Mesothelial cell of epicardium (in vitro differentiated cells): ENCODE results near the gene PROX2. TPM values are rescaled to one million over a fixed set of nuclear protein-coding genes. Genes with fewer than 3 reads are reported as not detected.

Source experiments
- DNase-seq, 2 experiments: peaks; one replicate each; pipeline ENCODE4 v3.0.0; 2021; ENCODE audit warnings: low spot score in 2 of 2; ENCODE audit not compliant: unreplicated experiment in 2 of 2
- H3K27ac Mint-ChIP-seq: 2 replicates; pipeline ENCODE4 v1.8.0; 2021; ENCODE audit warnings: mixed read lengths
- H3K27me3 Mint-ChIP-seq: 2 replicates; pipeline ENCODE4 v1.8.0; 2021; ENCODE audit warnings: low read depth, mixed read lengths
- H3K36me3 Mint-ChIP-seq: 2 replicates; pipeline ENCODE4 v1.8.0; 2021; ENCODE audit warnings: mixed read lengths
- H3K4me1 Mint-ChIP-seq: 2 replicates; pipeline ENCODE4 v1.8.0; 2021; ENCODE audit warnings: mixed read lengths
- H3K4me3 Mint-ChIP-seq: 2 replicates; pipeline ENCODE4 v1.8.0; 2021; ENCODE audit warnings: mild to moderate bottlenecking, moderate library complexity, mixed read lengths
- H3K9me3 Mint-ChIP-seq: 2 replicates; pipeline ENCODE4 v1.8.0; 2021; ENCODE audit warnings: mixed read lengths
- total RNA-seq: library from RNA; stranded (reverse); gene quantifications from 3 replicates; pipeline ENCODE4 v1.2.1, GENCODE V29; 2021
- TF ChIP-seq, protein P1 (sequence below): fragments of 200-600 bp; sonication (generic); IDR thresholded peaks from one replicate; pipeline ENCODE4 v1.5.0; 2021; ENCODE audit warnings: antibody characterized with exemption; ENCODE audit not compliant: unreplicated experiment

Gene PROX2
- total RNA-seq, 1 donor from 2014 or later = not detected

DNA sequence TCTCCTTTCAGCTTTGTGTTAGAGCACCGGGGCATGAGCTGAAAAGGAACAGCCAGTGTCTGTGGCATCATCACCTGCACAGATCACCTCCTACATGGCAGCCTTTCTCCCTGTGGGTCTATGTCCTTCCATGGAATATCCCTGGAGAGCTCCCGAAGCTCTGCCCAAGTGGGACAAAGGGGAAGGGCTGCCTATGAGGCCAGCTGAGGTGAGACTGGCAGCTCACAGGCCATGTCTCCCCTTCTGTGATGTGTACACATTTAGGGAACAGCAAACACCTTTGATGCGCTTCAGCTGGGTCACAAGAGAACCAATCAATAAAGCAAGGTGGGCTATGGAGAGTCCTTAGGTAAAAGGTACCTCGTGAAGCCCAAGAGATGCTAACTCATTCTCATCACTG lies 4.1 kb downstream of the PROX2 start:
- Mint-ChIP-seq H3K36me3 (no peaks in the 10 kb centered on the region), H3K4me1 (no peaks in the 10 kb centered on the region), H3K9me3 (no peaks in the 10 kb centered on the region), H3K27me3 (peaks cover 25% of the 10 kb centered on the region), H3K27ac (no peak overlapping the region), H3K4me3 (no peak overlapping the region)
- DNase-seq = no peak
- TF ChIP-seq, protein P1, sequence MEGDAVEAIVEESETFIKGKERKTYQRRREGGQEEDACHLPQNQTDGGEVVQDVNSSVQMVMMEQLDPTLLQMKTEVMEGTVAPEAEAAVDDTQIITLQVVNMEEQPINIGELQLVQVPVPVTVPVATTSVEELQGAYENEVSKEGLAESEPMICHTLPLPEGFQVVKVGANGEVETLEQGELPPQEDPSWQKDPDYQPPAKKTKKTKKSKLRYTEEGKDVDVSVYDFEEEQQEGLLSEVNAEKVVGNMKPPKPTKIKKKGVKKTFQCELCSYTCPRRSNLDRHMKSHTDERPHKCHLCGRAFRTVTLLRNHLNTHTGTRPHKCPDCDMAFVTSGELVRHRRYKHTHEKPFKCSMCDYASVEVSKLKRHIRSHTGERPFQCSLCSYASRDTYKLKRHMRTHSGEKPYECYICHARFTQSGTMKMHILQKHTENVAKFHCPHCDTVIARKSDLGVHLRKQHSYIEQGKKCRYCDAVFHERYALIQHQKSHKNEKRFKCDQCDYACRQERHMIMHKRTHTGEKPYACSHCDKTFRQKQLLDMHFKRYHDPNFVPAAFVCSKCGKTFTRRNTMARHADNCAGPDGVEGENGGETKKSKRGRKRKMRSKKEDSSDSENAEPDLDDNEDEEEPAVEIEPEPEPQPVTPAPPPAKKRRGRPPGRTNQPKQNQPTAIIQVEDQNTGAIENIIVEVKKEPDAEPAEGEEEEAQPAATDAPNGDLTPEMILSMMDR = no peak

DNA sequence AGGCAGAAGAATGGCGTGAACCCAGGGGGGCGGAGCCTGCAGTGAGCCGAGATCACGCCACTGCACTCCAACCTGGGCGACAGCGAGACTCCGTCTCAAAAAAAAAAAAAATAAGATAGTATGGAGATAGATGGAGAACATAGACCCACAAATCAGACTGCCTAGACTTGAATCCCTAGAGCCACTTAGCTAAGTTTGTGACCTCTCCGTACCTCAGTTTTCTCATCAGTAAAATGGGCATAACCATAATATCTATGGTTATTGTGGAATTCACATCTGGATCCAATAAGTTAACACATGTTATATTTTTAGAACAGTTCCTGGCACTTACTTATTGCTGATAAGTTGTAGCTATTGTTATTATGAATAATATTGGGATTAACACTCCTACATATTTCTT lies 7.2 kb downstream of the PROX2 start:
- no peak for DNase-seq
- Mint-ChIP-seq H3K27ac (no peak overlapping the region), H3K9me3 (no peaks in the 10 kb centered on the region), H3K4me1 (peaks cover 2% of the 10 kb centered on the region), H3K4me3 (no peak overlapping the region), H3K36me3 (no peaks in the 10 kb centered on the region), H3K27me3 (peaks cover 21% of the 10 kb centered on the region)
- TF ChIP-seq, protein P1 = no peak

DNA sequence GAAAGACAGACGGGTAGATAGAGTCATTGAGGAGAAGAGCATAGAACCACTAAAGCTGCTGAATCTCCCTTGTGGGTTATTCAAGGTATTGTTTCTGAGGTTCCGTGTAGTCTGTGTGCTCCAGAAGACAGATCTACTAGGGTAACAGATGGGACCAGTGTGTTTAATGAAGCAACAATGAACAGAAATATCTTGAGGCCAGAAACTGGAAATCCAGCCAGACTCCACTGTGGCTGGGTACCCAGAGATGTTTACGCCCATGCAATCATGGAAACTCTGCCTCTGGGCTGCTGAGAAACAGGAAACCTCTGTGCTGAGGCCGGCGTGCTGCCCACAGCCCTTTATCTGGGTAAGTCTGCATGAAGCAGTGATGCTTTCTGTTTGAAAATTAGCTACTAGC lies 8.3 kb downstream of the PROX2 start:
- DNase-seq = peak in 1 of 2 experiments; percentile 13
- no peaks in the 10 kb centered on the region for H3K9me3 Mint-ChIP-seq
- no peak overlapping the region for H3K27ac Mint-ChIP-seq

DNA sequence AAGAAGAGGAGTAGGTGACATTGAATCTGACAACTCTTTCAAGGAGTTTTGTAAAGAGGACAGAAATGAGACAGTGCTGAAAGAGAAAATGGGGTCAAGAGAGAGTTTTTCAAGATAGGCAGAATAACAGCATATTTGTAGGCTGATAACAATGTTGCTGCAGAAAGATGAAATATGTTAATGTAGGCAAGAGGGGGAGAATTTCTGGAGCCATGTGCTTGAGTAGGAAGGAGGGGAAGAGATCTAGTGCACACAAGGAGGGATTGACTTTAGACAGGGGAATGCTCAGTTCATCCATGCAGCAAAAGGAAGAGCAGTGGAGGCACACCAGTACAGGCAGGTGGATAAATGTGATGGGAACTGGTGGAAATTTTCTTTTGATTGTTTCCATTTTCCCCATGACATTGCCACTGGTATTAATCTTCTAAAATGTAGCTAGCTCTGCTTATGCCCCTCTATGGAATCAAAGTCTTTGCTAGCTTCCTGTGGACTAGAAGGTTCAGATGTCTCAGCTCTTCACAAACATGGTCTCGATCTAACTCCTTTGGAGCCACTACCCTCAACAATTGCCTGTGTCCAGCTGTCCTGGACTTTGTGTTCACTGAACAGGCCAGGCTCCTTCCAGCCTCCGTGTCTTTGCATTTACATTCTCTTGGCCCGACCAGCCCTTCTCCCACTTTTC lies 9.1 kb downstream of the PROX2 start:
- no peak overlapping the region for H3K27ac Mint-ChIP-seq
- H3K36me3 Mint-ChIP-seq = no peaks in the 10 kb centered on the region
- peaks cover 3% of the 10 kb centered on the region for H3K4me1 Mint-ChIP-seq
- H3K9me3 Mint-ChIP-seq = no peaks in the 10 kb centered on the region
- peak in 1 of 2 experiments; percentile 14 for DNase-seq
- H3K4me3 Mint-ChIP-seq = no peak overlapping the region
- H3K27me3 Mint-ChIP-seq = peaks cover 18% of the 10 kb centered on the region
- TF ChIP-seq, protein P1 = no peak

More for the DNA sequence above, 8.3 kb downstream of the PROX2 start:
- Mint-ChIP-seq H3K36me3 (no peaks in the 10 kb centered on the region), H3K4me3 (no peak overlapping the region), H3K4me1 (peaks cover 3% of the 10 kb centered on the region), H3K27me3 (peaks cover 20% of the 10 kb centered on the region)
- TF ChIP-seq, protein P1 = no peak

DNA sequence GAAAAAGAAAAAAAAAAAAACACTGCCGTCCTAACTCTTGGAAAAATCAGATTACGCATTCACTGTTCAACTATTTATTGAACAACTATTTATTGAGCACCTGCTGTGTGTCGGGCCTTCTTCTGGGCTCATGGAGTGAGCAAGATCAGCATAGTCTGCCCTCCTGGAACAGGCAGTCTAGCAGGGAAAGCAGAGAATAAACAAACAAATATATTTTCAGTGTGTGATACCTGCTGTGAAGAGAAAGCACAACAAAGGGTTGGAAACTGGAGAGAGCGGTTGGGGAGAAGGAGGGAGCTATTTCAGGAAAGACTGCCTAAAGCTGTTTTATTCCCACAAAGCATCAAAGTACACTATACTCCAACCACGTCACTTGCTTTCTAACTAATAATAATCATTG lies 10.8 kb downstream of the PROX2 start:
- no peaks in the 10 kb centered on the region for H3K36me3 Mint-ChIP-seq
- DNase-seq = no peak
- H3K4me1 Mint-ChIP-seq = peaks cover 3% of the 10 kb centered on the region
- no peaks in the 10 kb centered on the region for H3K9me3 Mint-ChIP-seq
- peaks cover 16% of the 10 kb centered on the region for H3K27me3 Mint-ChIP-seq
- TF ChIP-seq, protein P1 = no peak
- H3K4me3 Mint-ChIP-seq = no peak overlapping the region
- H3K27ac Mint-ChIP-seq = no peak overlapping the region

DNA sequence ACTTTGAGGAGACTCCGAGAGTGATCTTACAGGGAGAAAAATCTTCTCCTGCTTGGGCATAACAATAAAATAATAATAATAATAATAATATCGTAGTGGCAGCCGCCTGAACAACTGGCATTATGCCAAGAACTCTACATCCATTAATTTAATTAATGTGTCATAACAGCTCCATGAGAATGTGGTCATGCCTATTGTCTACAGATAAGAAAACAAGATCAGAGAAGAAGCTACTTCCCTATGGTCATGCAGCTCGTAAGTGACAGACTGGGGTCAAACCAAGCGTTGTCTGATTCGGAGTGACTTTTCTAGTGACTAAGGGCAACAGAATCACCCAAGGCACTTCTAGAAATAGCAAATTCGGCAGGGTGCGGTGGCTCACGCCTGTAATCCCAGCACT lies 11.7 kb downstream of the PROX2 start:
- Mint-ChIP-seq H3K36me3 (no peaks in the 10 kb centered on the region), H3K27me3 (peaks cover 16% of the 10 kb centered on the region), H3K4me3 (no peak overlapping the region), H3K9me3 (no peaks in the 10 kb centered on the region), H3K4me1 (peaks cover 3% of the 10 kb centered on the region), H3K27ac (no peak overlapping the region)
- no peak for DNase-seq
- TF ChIP-seq, protein P1 = no peak
